A549 (cell line): ENCODE measurements around the gene LIMK2. TPM values are rescaled to one million over a fixed set of nuclear protein-coding genes. Genes with fewer than 3 reads are reported as not detected.

ENCODE experiments used
- ATAC-seq, 2 experiments: fragments of 200-7000 bp in 1 of 2; fragments of >200 bp in 1 of 2; cut with Nextera tagmentation in 1 of 2; cut with Tn5 transposase in 1 of 2; 3 replicates each; pipeline versions ENCODE4 v1.8.0 to v1.9.1; 2018 to 2020; ENCODE audit warnings: mild to moderate bottlenecking in 1 of 2, moderate library complexity in 1 of 2
- CTCF ChIA-PET: fragments of 300-600 bp; sonication (Branson Sonifier 250); formaldehyde crosslinking; extraction: SDS; loops from one replicate; lab custom pipeline; 2021; ENCODE audit warnings: antibody characterized with exemption, inconsistent platforms; lab: Yijun Ruan, JAX
- POLR2A ChIA-PET: fragments of 350-600 bp; formaldehyde crosslinking; extraction: SDS; loops from one replicate; lab custom pipeline; 2021; ENCODE audit warnings: antibody characterized with exemption, inconsistent platforms; lab: Yijun Ruan, JAX
- DNase-seq, 2 experiments: peaks; one replicate each; pipeline versions ENCODE4 v3.0.0 to v3.0.0-alpha.2; 2011 to 2016; ENCODE audit warnings: low read depth in 1 of 2, low spot score in 1 of 2
- FAIRE-seq: peaks from 2 replicates; lab custom pipeline; 2011; peaks lifted over from hg19 to GRCh38; lab: Jason Lieb, UNC
- H3K27ac ChIP-seq, 2 experiments: fragments of >200 bp; sonication (Bioruptor Twin); formaldehyde crosslinking; 3 replicates each; pipeline ENCODE4 v1.5.1; 2016 to 2017
- H3K4me1 ChIP-seq: fragments of >200 bp; sonication (Bioruptor Twin); formaldehyde crosslinking; 3 replicates; pipeline ENCODE4 v1.6.1; 2016
- H3K4me2 ChIP-seq: fragments of >200 bp; sonication (Bioruptor Twin); formaldehyde crosslinking; 3 replicates; pipeline ENCODE4 v1.6.1; 2016
- H3K4me3 ChIP-seq: fragments of >200 bp; sonication (Bioruptor Twin); formaldehyde crosslinking; 3 replicates; pipeline ENCODE4 v1.5.1; 2016
- H3K9me3 ChIP-seq: fragments of >200 bp; sonication (Bioruptor Twin); formaldehyde crosslinking; 3 replicates; pipeline ENCODE4 v1.6.1; 2016
- BHLHE40 ChIP-seq: IDR thresholded peaks from 2 replicates; pipeline ENCODE4 v1.6.1; 2012; ENCODE audit warnings: low read depth, low read length, inconsistent platforms
- CBX2 ChIP-seq: fragments of 200-600 bp; sonication (generic); IDR thresholded peaks from 2 replicates; pipeline ENCODE4 v1.6.1; 2016; ENCODE audit warnings: low read depth, mild to moderate bottlenecking, borderline replicate concordance
- ESRRA ChIP-seq: fragments of 150-350 bp; IDR thresholded peaks from 2 replicates; pipeline ENCODE4 v1.6.1; 2014; ENCODE audit warnings: mild to moderate bottlenecking, low read length, borderline replicate concordance
- FOSB ChIP-seq: fragments of 250-450 bp; sonication (Bioruptor Pico); IDR thresholded peaks from 2 replicates; pipeline ENCODE4 v1.5.0; 2020; ENCODE audit warnings: mild to moderate bottlenecking, moderate library complexity
- HDAC2 ChIP-seq: fragments of 200-600 bp; sonication (generic); IDR thresholded peaks from 2 replicates; pipeline ENCODE4 v1.6.1; 2016
- HOXA7 ChIP-seq: fragments of 250-450 bp; sonication (Bioruptor Pico); IDR thresholded peaks from 2 replicates; pipeline ENCODE4 v1.5.0; 2020; ENCODE audit warnings: mild to moderate bottlenecking, moderate library complexity
- HOXB13 ChIP-seq: fragments of 250-450 bp; sonication (Bioruptor Pico); IDR thresholded peaks from 2 replicates; pipeline ENCODE4 v1.5.0; 2020; ENCODE audit warnings: low read depth, mild to moderate bottlenecking, moderate library complexity
- HOXB5 ChIP-seq: fragments of 250-450 bp; sonication (Bioruptor Pico); IDR thresholded peaks from 2 replicates; pipeline ENCODE4 v1.5.0; 2020; ENCODE audit warnings: mild to moderate bottlenecking, moderate library complexity
- MAFK ChIP-seq: fragments of 450-650 bp; IDR thresholded peaks from 2 replicates; pipeline ENCODE4 v1.6.1; 2014; ENCODE audit not compliant: partially characterized antibody
- MAZ ChIP-seq: fragments of 150-350 bp; IDR thresholded peaks from 2 replicates; pipeline ENCODE4 v1.6.1; 2014; ENCODE audit warnings: antibody characterized with exemption, low read depth, low read length, borderline replicate concordance
- MYC ChIP-seq: IDR thresholded peaks from 2 replicates; pipeline ENCODE4 v1.6.1; 2012; ENCODE audit warnings: mild to moderate bottlenecking, inconsistent platforms, low read length, improper control_type of control experiment, borderline replicate concordance
- NFE2L2 ChIP-seq: fragments of 150-350 bp; conservative IDR thresholded peaks from 2 replicates; pipeline ENCODE4 v1.6.1; 2014; ENCODE audit warnings: low read length
- SREBF2 ChIP-seq: fragments of 450-650 bp; IDR thresholded peaks from 2 replicates; pipeline ENCODE4 v1.6.1; 2014; ENCODE audit warnings: mild to moderate bottlenecking, moderate library complexity
- ZNF302 ChIP-seq: fragments of 250-450 bp; sonication (Bioruptor Pico); IDR thresholded peaks from 2 replicates; pipeline ENCODE4 v1.9.0; 2021; ENCODE audit warnings: inconsistent platforms, mild to moderate bottlenecking, moderate library complexity
- WGBS: methylation state at CpG from one replicate; pipeline ENCODE4 v1.1.6; 2017; ENCODE audit errors: missing lambda C conversion rate; 5-methylcytosine and 5-hydroxymethylcytosine counted together
- polyA plus RNA-seq, 4 experiments: library from polyadenylated mRNA; depleted of rRNA in 3 of 4; stranded (reverse); fragments of >200 nt; fragmentation: RNase III in 1 of 4; extraction: RNeasy Plus Mini Kit Qiagen cat#74134 plus additional on column Dnase treatment in 1 of 4; gene quantifications; 2 replicates in 3 of 4; 3 replicates in 1 of 4; pipeline ENCODE4 v1.2.3, GENCODE V29; 2011 to 2017
- TF ChIP-seq, protein P1 (sequence below): fragments of 450-650 bp; IDR thresholded peaks from 2 replicates; pipeline ENCODE4 v1.6.1; 2014; ENCODE audit warnings: antibody characterized with exemption
- TF ChIP-seq, protein P2 (sequence below): fragments of >200 bp; sonication (Bioruptor Twin); formaldehyde crosslinking; IDR thresholded peaks from 3 replicates; pipeline ENCODE4 v1.5.1; 2016
- TF ChIP-seq, protein P3 (sequence below): fragments of >200 bp; sonication (Bioruptor Twin); formaldehyde crosslinking; IDR thresholded peaks from 3 replicates; pipeline ENCODE4 v1.6.1; 2016
- TF ChIP-seq, protein P4 (sequence below): fragments of 250-450 bp; sonication (Bioruptor Pico); IDR thresholded peaks from 2 replicates; pipeline ENCODE4 v1.5.0; 2021; ENCODE audit warnings: mild to moderate bottlenecking, moderate library complexity, borderline replicate concordance
- TF ChIP-seq, protein P5 (sequence below): IDR thresholded peaks from 2 replicates; pipeline ENCODE4 v1.6.1; 2012

LIMK2 gene
- polyA plus RNA-seq, 2 of the 4 experiments (the other 2 are of a cell fraction) = 3.1 to 6.9 TPM

DNA sequence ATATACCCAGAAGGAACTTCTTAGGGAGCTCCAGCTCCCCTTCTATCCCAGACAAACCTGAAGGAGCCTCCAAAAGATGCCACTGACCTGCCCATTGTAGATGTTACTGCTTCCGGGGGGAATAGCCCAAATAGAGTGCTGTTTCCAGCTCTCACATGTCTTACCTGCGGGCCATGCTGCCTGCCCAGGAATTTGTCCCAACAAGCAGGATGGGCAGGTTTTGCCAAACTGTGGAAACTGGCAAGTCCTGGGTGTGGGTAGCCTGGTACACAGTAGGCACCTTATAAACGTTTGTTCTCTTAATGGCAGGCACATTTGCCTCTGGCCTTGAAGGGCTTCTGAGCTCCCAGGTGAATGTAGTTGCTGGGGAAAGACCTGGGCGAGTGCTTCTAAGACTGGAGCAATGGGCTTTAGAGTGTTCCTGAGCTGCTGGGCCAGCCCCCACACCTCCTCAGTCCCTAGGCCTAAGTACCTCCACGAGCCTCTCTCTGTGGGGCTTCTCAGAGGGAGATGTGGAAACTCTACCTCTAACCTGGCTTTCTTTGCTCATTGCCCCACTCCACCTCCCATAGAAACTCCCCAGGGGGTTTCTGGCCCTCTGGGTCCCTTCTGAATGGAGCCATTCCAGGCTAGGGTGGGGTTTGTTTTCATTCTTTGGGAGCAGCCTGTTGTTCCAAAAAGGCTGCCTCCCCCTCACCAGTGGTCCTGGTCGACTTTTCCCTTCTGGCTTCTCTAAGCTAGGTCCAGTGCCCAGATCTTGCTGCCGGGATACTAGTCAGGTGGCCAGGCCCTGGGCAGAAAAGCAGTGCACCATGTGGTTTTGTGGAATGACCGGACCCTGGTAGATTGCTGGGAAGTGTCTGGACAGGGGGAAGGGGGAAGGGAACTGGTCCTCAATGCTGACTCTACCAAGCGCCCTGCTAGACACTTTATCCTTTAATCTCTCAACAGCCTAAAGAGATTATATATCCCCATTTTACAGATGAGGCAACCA lies 37.2 kb downstream of the LIMK2 start:
- FAIRE-seq (no peak), DNase-seq (no peak), ATAC-seq (no peak)
- H3K4me3 ChIP-seq = no peak overlapping the region
- peak overlapping the region in 1 of 2 experiments; percentile 28; a peak in 1 of 6 replicates for H3K27ac ChIP-seq
- no peaks in the 10 kb centered on the region for H3K9me3 ChIP-seq
- TF ChIP-seq MYC (no peak), ESRRA (no peak), BHLHE40 (no peak), FOSB (CRISPR knock-in tag) (no peak), HOXB5 (CRISPR knock-in tag) (no peak), NFE2L2 (no peak), MAZ (no peak), SREBF2 (no peak), HOXB13 (CRISPR knock-in tag) (no peak), HDAC2 (no peak), CBX2 (no peak), MAFK (no peak), HOXA7 (CRISPR knock-in tag) (no peak), ZNF302 (no peak)
- TF ChIP-seq, protein P1, sequence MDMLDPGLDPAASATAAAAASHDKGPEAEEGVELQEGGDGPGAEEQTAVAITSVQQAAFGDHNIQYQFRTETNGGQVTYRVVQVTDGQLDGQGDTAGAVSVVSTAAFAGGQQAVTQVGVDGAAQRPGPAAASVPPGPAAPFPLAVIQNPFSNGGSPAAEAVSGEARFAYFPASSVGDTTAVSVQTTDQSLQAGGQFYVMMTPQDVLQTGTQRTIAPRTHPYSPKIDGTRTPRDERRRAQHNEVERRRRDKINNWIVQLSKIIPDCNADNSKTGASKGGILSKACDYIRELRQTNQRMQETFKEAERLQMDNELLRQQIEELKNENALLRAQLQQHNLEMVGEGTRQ = no peak
- TF ChIP-seq, protein P2, sequence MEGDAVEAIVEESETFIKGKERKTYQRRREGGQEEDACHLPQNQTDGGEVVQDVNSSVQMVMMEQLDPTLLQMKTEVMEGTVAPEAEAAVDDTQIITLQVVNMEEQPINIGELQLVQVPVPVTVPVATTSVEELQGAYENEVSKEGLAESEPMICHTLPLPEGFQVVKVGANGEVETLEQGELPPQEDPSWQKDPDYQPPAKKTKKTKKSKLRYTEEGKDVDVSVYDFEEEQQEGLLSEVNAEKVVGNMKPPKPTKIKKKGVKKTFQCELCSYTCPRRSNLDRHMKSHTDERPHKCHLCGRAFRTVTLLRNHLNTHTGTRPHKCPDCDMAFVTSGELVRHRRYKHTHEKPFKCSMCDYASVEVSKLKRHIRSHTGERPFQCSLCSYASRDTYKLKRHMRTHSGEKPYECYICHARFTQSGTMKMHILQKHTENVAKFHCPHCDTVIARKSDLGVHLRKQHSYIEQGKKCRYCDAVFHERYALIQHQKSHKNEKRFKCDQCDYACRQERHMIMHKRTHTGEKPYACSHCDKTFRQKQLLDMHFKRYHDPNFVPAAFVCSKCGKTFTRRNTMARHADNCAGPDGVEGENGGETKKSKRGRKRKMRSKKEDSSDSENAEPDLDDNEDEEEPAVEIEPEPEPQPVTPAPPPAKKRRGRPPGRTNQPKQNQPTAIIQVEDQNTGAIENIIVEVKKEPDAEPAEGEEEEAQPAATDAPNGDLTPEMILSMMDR = no peak
- TF ChIP-seq, protein P3, sequence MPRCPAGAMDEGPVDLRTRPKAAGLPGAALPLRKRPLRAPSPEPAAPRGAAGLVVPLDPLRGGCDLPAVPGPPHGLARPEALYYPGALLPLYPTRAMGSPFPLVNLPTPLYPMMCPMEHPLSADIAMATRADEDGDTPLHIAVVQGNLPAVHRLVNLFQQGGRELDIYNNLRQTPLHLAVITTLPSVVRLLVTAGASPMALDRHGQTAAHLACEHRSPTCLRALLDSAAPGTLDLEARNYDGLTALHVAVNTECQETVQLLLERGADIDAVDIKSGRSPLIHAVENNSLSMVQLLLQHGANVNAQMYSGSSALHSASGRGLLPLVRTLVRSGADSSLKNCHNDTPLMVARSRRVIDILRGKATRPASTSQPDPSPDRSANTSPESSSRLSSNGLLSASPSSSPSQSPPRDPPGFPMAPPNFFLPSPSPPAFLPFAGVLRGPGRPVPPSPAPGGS = no peak
- TF ChIP-seq, protein P4, sequence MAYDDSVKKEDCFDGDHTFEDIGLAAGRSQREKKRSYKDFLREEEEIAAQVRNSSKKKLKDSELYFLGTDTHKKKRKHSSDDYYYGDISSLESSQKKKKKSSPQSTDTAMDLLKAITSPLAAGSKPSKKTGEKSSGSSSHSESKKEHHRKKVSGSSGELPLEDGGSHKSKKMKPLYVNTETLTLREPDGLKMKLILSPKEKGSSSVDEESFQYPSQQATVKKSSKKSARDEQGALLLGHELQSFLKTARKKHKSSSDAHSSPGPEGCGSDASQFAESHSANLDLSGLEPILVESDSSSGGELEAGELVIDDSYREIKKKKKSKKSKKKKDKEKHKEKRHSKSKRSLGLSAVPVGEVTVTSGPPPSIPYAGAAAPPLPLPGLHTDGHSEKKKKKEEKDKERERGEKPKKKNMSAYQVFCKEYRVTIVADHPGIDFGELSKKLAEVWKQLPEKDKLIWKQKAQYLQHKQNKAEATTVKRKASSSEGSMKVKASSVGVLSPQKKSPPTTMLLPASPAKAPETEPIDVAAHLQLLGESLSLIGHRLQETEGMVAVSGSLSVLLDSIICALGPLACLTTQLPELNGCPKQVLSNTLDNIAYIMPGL (CRISPR knock-in tag) = no peak
- TF ChIP-seq, protein P5, sequence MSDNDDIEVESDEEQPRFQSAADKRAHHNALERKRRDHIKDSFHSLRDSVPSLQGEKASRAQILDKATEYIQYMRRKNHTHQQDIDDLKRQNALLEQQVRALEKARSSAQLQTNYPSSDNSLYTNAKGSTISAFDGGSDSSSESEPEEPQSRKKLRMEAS = no peak
- peaks cover 18% of the 10 kb centered on the region for H3K4me1 ChIP-seq
- ChIA-PET CTCF (interaction anchor here (1.0 to 3.2 kb wide), 5 partner anchors 10 to 37 kb away, joined by 3 to 28 read pairs (median 11); partner anchors contain the start of gene LIMK2), POLR2A (interaction anchor here (0.5 kb wide), 1 partner anchor 24 kb away, joined by 4 read pairs; no protein-coding TSS in a partner anchor)
- WGBS = 73% methylated on average over 8 of the region's 9 CpGs
- H3K4me2 ChIP-seq = no peak overlapping the region
